CD4-positive, alpha-beta T cell (primary cell): Measurements from ENCODE around the gene SDF2L1. TPM values are rescaled to one million over a fixed set of nuclear protein-coding genes. Genes with fewer than 3 reads are reported as not detected.
"Not testable (repeated sequence)": the region's sequence is repeated elsewhere in the genome, so short reads cannot be mapped to it uniquely, and the experiment has no call there.

Source experiments
- ATAC-seq: fragments of 200-7000 bp; cut with Tn5 transposase; one replicate; pipeline ENCODE4 v1.10.0; 2022; ENCODE audit warnings: mild to moderate bottlenecking; ENCODE audit not compliant: poor library complexity
- CTCF ChIA-PET: fragments of 350-600 bp; sonication (Branson Sonifier 250); formaldehyde crosslinking; loops from one replicate; lab custom pipeline; 2021; ENCODE audit warnings: antibody characterized with exemption, inconsistent platforms; lab: Charles Lee
- POLR2A ChIA-PET: fragments of 350-600 bp; sonication (Branson Sonifier 250); formaldehyde crosslinking; loops from one replicate; lab custom pipeline; 2021; ENCODE audit warnings: antibody characterized with exemption, inconsistent platforms; lab: Charles Lee
- DNase-seq, 14 experiments: peaks; one replicate each; pipeline ENCODE4 v3.0.0-alpha.2; 2013 to 2020; ENCODE audit warnings: mixed read lengths in 2 of 14
- H3K27ac ChIP-seq, 2 donors: one replicate each; pipeline versions ENCODE4 v1.5.1 to v1.7.0; 2013; ENCODE audit warnings: low read length in 2 of 2, low read depth in 1 of 2, mild to moderate bottlenecking in 1 of 2
- H3K27me3 ChIP-seq, 2 experiments: 1 replicate in 1 of 2; 2 replicates in 1 of 2; pipeline versions ENCODE4 v1.6.1 to v1.7.0; 2013; ENCODE audit warnings: low read length in 2 of 2, control low read depth in 1 of 2, mild to moderate bottlenecking in 1 of 2, moderate library complexity in 1 of 2; ENCODE audit not compliant: insufficient read depth in 2 of 2, control insufficient read depth in 1 of 2
- H3K36me3 ChIP-seq: one replicate; pipeline ENCODE4 v1.6.1; 2013; ENCODE audit warnings: low read length, control low read depth; ENCODE audit not compliant: insufficient read depth
- H3K4me1 ChIP-seq: one replicate; pipeline ENCODE4 v1.6.1; 2013; ENCODE audit warnings: low read length, control low read depth; ENCODE audit not compliant: insufficient read depth
- H3K4me3 ChIP-seq: one replicate; pipeline ENCODE4 v1.5.1; 2013; ENCODE audit warnings: mild to moderate bottlenecking, low read length, moderate library complexity
- H3K9me3 ChIP-seq, 2 experiments: 1 replicate in 1 of 2; 2 replicates in 1 of 2; pipeline versions ENCODE4 v1.6.1 to v1.7.0; 2013; ENCODE audit warnings: low read length in 2 of 2, mild to moderate bottlenecking in 2 of 2, control low read depth in 1 of 2, moderate library complexity in 1 of 2; ENCODE audit not compliant: control insufficient read depth in 1 of 2, insufficient read depth in 1 of 2
- H3K27ac Mint-ChIP-seq: one replicate; pipeline ENCODE4 v1.8.0; 2020; ENCODE audit warnings: mixed read lengths
- H3K27me3 Mint-ChIP-seq: one replicate; pipeline ENCODE4 v1.8.0; 2021; ENCODE audit warnings: mixed read lengths
- H3K36me3 Mint-ChIP-seq: one replicate; pipeline ENCODE4 v1.8.0; 2021; ENCODE audit warnings: low read depth, mixed read lengths
- H3K4me1 Mint-ChIP-seq: one replicate; pipeline ENCODE4 v1.8.0; 2021; ENCODE audit warnings: low read depth, mixed read lengths
- H3K4me3 Mint-ChIP-seq: one replicate; pipeline ENCODE4 v1.8.0; 2020; ENCODE audit warnings: mild to moderate bottlenecking, mixed read lengths
- H3K9me3 Mint-ChIP-seq: one replicate; pipeline ENCODE4 v1.8.0; 2020; ENCODE audit warnings: mixed read lengths
- CTCF ChIP-seq: fragments of 200-600 bp; IDR thresholded peaks from one replicate; pipeline ENCODE4 v1.8.0; 2022; ENCODE audit warnings: antibody characterized with exemption, mild to moderate bottlenecking
- intact Hi-C, 2 experiments: fragments of 100-400 bp; cut with DNase I in 1 of 2; cut with micrococcal nuclease in 1 of 2; formaldehyde crosslinking; loops; one replicate each; pipeline versions ENCODE4 v1.15.1 to v1.9.0; 2023 to 2025; cut with DNase I, micrococcal nuclease
- total RNA-seq, 174 experiments: library from RNA in 2 of 174; stranded (reverse) in 2 of 174; gene quantifications; one replicate each; pipeline ENCODE4 v1.2.3 and lab custom pipeline; 2021 to 2026

The SDF2L1 gene
- total RNA-seq, 2 experiments from 2014 or later, result 20.0 to 21.2 TPM

GRCh38 chr22:21677606-21678443 is 35.7 kb downstream of the SDF2L1 start:
- no peak overlapping the region for H3K27ac ChIP-seq
- ChIA-PET CTCF (no interaction called here), POLR2A (no interaction called here)
- Mint-ChIP-seq H3K36me3 (peaks cover 68% of the 10 kb centered on the region), H3K27ac (no peak overlapping the region), H3K4me3 (no peak overlapping the region), H3K4me1 (no peaks in the 10 kb centered on the region), H3K9me3 (no peaks in the 10 kb centered on the region), H3K27me3 (no peaks in the 10 kb centered on the region)
- H3K4me1 ChIP-seq, result no peaks in the 10 kb centered on the region
- DNase-seq (no peak), ATAC-seq (no peak)
- H3K9me3 ChIP-seq, result no peaks in the 10 kb centered on the region
- intact Hi-C loops, result no loop called here
- H3K27me3 ChIP-seq, result no peaks in the 10 kb centered on the region
- no peak for TF ChIP-seq CTCF
- H3K4me3 ChIP-seq, result no peak overlapping the region
- H3K36me3 ChIP-seq, result peaks cover 57% of the 10 kb centered on the region

GRCh38 chr22:21678842-21679241 is 36.7 kb downstream of the SDF2L1 start:
- H3K36me3 ChIP-seq, result peaks cover 56% of the 10 kb centered on the region
- H3K4me3 ChIP-seq, H3K9me3 Mint-ChIP-seq, ATAC-seq, intact Hi-C loops, H3K9me3 ChIP-seq, H3K27ac Mint-ChIP-seq, H3K4me3 Mint-ChIP-seq, H3K27ac ChIP-seq, POLR2A ChIA-PET, H3K4me1 ChIP-seq, DNase-seq, H3K27me3 ChIP-seq, CTCF ChIA-PET, H3K27me3 Mint-ChIP-seq, H3K4me1 Mint-ChIP-seq: not testable (repeated sequence)
- peaks cover 66% of the 10 kb centered on the region for H3K36me3 Mint-ChIP-seq

- ChIA-PET POLR2A (no interaction called here), CTCF (no interaction called here)
- intact Hi-C loops, result no loop called here
- ATAC-seq, result no peak
- Histone ChIP-seq H3K4me1 (no peaks in the 10 kb centered on the region), H3K27me3 (no peaks in the 10 kb centered on the region), H3K9me3 (no peaks in the 10 kb centered on the region), H3K36me3 (peaks cover 55% of the 10 kb centered on the region), H3K27ac (no peak overlapping the region), H3K4me3 (no peak overlapping the region)
- Mint-ChIP-seq H3K27me3 (no peaks in the 10 kb centered on the region), H3K4me1 (no peaks in the 10 kb centered on the region), H3K4me3 (no peak overlapping the region), H3K9me3 (no peaks in the 10 kb centered on the region), H3K27ac (no peak overlapping the region), H3K36me3 (peaks cover 62% of the 10 kb centered on the region)
- no peak for DNase-seq
- TF ChIP-seq CTCF, result no peak
Measured at GRCh38 chr22:21679383-21679782, 37.3 kb downstream of the SDF2L1 start.
